ENCODE data around the gene SSTR3.
"Not testable (repeated sequence)": the region's sequence is repeated elsewhere in the genome, so short reads cannot be mapped to it uniquely, and the experiment has no call there.

Gene SSTR3

DNA sequence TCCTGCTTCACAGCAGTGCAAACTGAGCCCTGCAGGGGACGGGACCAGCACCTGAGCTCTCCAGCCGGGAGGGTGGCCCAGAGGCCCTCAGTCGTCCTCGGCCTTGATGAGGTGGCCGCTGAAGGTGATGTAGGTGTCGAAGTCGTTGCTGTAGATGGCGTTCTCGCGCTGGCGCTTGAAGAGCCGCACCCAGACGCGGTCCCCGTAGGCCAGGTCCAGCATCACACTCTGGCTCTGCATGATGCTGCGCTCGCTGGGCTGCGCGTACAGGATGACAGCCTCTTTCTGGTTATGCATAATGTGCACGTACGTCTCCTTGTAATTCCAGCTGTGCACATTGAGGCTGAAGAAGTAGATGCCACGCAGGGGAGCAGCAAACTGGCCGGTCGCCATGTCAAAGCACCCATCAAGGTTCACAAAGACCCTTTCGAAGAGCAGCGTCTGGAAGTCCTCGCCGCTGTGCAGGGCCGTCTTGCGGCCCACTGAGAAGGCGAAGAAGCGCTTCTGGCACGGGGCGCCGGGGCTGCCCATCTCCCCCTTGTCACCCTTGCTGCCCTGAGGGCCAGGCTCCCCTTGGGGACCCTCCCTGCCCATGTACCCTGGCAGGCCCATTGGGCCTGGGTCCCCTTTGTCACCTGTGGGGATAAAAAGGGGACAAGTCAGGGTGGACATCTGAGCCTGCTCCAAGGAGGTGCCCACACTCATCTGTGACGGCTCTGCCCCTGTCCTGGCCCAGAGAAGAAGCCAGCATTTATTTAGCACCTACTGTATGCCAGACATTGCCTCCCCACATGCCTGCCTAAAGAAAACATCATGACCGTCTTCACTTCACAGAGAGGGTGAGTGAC lies 30.0 kb downstream of the SSTR3 start:
- DNase-seq (ENCODE audit: low read depth in 4 of 4, low spot score in 1 of 4), result no peak

DNA sequence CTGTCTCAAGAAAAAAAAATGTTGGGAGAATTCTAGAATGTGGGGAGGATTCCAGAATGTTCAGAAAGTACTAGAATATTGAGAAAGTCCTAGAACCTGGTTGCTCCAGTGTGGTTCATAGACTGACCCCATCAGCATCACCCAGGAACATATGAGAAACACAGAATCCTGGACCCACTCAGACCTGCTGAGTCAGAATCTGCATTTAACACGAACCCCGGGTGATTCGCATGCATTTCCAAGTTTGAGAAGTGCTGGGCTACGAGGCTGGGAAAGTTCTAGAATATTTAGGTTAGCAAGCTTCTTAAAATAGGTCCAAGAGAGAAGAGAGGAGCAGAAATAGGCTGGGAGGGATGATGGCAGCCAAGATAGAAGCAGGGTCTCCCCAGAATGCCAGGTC lies 30.6 kb downstream of the SSTR3 start:
- DNase-seq (ENCODE audit: low read depth in 4 of 4, low spot score in 1 of 4), result no peak

DNA sequence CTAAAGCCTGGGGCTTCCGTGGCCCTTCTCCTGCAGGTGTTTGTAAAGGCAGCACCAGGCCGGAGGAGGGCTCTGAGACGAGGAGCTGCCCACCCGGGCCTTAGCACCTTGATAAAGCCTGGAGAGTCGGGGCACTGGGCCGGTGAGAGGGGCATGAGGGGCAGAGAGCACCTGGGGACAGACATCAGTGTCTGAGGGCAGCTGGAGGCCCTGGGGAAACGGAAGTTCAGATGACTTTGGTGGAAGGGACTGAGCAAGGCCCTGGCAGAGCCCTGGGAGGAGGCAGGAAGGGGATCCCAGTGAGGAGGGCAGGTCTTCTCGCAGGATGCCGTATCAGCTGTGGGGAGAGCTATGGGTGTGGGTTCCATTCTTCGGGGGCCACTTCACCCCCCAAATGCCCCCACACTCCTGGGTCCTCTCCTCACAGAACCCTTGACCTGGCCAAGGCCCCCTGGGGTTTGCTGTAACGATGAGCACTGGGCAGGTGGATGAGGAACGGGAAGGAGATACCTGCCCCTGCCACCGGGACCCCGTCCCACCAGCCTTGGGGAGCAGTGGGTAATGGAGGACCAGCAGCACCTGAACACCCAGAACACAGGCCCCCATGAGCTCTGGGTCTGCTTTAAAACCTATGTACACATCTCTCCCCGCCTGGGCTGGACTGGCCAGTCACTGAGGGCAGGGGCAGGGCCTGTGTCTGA lies 31.6 kb downstream of the SSTR3 start:
- no peak for DNase-seq (ENCODE audit: low read depth in 4 of 4, low spot score in 1 of 4)

DNA sequence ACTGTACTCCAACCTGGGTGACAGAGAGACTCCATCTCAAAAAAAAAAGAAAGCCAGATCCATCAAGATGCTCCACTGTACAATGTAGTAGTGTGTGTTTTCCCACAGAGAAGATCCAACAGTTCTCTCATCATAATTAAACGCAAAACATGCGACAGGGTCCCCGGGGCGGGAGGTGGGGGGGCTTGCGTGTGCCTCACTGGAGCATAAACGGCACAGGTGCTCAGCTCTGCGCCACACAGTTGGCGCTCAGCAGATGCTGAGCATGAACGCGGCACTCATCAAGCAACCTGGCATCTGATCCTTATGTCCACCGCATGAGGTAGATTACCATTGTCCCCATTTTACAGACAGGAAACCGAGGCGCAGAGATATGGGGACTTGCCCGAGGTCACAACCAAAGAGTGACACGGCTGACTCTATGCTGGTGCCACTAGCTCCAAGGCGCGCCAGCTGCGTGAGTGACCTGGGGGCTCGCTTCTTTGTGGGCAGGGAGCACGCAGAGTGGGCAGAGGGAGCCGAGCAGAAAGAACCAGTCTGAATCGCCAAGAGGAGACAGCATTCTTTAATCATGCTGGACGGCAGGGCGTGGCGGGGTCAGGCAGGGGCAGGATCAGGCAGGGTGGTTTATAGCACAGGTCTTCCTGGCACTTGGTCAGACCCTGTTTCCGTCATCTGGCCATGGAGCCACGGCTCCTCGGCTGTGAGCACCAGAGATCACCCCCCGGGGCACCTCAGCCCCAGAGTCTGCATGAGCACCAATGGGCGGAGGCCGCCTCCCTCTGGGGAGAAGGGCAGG lies 32.5 kb downstream of the SSTR3 start:
- DNase-seq (ENCODE audit: low read depth in 4 of 4, low spot score in 1 of 4), result no peak

DNA sequence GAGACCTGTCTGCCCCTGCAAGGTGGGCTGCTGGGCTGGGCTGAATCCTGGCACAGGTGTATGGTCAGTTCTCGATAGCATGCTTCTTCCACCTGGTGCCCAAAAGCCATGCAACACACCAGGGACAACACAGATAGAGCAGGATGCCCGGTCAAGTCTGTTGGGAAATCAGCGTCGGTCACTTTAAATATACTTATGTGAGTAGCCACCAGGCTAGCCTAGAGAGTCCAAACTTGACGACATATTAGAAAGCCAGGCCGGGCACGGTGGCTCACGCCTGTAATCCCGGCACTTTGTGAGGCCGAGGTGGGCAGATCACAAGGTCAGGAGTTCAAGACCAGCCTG lies 33.2 kb downstream of the SSTR3 start:
- DNase-seq (ENCODE audit: low read depth in 4 of 4, low spot score in 1 of 4), result no peak

DNA sequence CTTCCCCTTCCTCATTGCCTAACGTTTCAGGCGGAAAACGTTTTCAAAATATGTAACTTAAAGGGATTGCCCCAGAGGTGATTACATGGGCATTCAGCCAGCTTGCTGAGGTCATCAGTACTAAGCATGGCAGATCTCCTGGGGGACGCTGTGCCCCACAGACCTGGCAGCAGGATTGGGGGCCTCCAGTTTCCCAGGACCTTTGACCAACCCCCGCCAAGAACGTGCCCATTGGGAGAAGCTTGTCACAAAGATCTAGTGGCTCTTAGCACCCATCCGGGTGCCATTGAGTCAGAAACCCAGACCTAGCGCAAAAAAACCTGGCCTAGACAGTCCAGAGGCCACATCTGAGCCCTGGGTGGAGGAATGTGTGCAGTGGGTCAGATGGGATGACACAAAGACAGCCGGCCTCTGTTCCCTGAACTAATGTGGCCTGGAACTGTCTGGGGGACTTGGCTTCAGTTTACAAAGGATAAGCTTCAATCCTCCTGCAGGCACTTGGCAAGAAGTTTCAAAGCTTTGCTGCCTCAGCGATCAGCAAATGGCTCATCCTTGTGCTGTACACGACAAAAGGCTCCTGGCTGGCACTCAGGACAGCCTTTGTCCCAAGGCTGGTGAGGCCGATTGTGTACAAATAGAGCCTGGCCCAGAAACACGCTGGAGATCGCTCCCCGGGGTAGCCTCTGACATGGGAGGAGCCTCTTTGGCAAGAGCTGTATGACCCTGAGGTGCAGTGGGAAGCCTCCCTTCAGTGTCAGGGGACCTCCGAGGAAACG lies 33.7 kb downstream of the SSTR3 start:
- no peak for DNase-seq (ENCODE audit: low read depth in 4 of 4, low spot score in 1 of 4)

DNA sequence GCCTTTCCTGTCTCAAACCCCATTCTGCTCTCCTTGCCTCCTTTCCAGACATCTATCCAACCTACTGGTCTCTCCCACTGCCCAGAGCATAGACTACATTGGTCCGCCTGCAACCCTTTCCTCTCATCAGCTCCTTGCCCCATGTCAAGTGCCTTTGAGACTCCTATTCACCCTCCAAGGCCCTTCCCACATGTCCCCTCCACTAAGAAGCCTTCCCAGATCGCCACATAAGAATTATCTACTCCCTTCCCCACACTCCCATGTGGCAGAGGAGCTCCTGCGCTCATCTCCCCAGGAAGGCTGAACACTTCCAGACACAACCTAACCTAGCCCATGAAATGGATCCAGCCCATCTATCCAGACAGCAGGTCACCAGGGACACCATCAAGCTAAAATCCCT lies 34.5 kb downstream of the SSTR3 start:
- DNase-seq (ENCODE audit: low read depth in 4 of 4, low spot score in 1 of 4), result no peak

DNA sequence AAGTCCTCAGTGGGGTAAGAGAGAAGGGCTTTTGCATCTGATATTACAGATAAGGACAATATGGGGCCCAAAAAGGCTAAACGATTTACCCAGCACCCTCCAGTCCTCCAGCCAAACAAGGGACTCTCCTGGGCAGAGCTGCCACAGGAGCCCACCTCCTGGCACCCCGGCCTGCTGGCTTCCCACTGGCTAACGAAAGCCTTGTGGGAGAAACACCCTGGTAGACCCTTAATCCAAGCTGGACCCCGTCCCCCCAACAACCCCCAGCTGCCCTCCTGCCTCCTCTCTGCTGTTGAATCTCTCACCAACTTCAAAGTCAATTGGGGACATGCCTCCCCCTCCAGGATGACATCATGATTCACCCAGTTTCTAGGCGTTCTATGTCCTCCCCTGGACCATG lies 35.1 kb downstream of the SSTR3 start:
- no peak for DNase-seq (ENCODE audit: low read depth in 4 of 4, low spot score in 1 of 4)

DNA sequence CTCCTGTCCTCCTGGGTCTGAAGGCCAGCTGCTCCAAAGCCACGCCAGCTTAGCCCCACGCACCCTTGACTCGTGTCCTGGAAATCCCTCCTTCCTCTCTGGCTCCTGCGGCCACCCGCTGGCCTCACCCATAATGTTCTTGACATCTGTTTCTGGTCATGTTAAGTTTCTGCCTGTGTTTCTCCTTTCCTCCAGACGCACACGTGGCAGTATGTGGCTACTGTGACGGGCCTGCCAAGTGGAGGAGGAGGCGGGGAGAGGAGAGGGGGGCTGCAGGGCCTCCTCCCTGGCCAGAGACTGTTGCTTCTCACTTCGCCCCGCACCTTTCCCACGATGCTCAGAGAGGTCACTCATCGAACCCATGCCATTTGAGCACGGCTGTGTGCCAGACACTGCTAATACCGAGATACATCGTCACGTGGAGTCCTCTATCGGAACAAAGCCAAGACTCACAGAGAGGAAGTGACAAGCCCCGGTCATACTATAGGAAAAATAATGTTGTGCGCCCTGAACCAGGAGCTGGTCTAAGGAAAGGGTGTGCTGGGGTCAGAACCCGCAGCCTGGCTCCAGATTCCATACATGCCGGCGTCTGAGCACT lies 35.7 kb downstream of the SSTR3 start:
- no peak for DNase-seq (ENCODE audit: low read depth in 4 of 4, low spot score in 1 of 4)

DNA sequence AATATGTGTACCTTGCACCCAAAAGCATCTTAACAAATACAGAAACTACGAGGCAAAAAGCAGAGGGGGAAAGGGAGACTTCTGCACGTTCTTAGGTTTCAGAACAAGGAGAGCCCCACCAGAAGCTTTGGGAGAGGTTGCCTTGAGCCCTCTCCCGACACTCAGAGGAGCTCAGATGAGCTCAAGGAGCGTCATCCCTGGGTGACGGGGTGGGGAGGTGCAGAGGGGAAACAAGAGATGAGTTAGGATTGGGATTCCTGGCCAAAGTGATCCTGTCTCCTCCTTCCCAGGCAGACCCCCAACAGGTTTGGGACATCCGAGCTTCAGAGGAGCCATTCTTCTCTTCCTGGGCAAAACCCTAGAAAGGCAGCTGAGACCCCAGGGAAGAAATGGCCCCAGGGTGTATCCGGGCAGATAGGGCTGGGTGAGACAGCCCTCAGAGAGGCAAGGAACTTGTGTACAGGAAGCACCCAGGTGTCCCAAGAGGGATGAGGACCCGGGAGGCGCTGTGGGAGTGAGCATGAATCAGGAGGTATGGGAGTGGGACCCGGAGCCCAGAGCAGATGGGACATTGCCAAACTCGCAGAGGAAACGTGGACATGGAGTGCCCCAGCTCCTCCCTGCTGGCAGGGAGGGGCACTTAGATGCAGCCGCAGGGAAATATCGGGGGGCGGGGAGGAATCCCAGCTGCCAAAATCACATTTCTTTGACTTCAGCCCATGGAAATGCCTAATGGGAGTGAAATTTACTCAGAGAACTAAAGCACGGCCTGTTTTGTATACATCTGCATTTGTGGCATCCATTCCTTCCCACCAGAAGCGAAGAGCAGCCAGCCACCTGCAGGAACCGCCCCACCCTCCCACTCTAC lies 36.6 kb downstream of the SSTR3 start:
- DNase-seq (ENCODE audit: low read depth in 4 of 4, low spot score in 1 of 4), result no peak

DNA sequence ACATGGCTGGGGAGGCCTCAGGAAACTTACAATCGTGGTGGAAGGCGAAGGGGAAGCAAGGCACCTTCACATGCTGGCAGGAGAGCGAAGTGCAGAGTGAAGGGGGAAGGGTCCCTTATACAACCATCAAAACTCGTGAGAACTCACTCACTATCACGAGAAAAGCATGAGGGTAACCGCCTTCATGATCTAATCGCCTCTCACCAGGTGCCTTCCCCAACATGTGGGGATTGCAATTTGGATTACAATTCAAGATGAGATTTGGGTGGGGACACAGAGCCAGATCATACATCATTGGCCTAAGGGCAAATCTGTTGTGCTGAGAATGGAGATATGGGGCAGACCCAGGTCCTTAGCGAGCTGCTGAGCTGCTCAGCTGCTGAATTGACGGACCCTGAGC lies 37.3 kb downstream of the SSTR3 start:
- no peak for DNase-seq (ENCODE audit: low read depth in 4 of 4, low spot score in 1 of 4)

DNA sequence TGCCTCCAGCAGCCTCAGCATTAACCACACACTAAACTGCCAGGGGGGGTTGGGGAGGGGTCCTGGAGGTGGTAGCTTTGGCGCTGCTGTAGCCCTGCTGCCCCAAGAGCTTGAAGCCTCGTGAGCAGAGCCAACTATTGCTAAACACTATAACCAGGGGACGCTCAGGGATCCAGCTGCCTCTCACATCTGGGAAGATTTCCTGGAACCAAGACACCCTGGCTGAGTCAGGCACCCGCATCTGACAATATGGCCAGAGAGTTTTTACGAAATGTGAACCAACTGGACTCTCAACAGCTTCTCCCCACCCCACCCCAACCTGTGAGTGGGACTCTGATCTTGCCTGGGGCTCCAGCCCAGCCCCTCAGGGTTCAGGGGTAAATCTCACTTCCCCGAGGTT lies 38.6 kb downstream of the SSTR3 start:
- DNase-seq (ENCODE audit: low read depth in 4 of 4, low spot score in 1 of 4), result no peak

DNA sequence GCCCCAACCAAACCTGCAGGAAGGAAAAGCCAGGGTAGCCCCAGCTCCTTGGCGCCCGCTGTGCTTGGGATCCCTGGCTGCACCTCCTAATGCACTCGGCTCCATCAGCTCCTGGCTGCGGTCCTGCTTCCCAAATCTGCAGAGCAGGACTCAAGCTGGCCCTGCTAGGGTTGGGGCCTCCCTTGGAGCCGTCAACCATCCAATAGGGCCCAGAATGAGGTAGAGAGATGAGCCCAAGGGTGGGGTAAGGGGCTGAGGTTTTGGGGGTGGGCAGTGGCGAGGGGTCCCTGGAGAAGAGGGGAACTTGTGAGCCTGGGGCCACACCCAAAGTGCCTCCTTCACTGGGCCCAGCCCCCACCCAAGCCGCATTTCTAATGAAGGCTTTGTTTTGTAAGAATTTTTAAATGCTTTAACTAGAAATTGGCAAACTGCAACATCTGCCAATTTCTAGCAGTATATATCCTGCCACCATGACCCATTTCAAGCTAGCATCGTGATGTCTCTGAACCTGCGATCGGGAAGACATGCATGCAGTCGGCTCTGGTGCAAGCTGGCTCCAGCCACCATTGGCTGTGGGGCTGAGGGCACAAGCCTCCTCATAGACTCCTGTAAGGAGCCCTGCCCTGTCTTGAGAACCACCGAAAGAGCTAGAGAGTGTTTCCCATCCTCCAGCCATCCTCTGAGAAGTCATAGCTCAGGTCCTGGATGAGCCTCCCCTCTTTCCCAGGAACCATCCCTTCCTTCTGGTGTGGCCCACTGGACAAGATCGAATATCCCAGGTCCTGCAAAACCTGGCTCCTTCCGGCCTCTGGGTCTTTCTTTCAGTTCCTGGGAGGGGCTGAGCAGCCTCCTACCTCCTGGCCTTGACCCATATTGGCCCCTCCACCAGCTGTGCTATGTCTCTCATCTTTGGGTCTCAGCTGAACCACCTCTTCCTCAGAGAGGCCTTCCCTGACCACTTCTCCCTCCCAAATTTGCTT lies 39.7 kb downstream of the SSTR3 start:
- DNase-seq (ENCODE audit: low read depth in 4 of 4, low spot score in 1 of 4), result no peak

DNA sequence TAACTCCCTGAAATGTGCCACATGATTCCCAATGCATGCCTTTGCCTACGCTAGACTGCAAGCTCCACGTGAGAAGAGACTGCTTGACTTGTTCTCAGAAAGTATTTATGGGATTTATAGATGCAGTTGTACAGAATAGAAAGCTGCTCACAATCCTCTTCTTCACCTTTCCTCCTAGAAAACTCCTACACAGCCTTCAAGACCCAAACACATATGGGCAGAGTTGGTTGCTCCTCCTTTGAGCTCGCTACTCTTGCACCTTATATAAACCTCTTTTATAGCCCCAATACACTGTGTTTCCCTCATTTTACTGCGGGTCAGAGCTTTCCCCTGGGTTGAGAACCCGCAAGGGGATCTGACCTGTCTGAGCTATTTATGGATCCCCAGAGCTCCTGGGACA lies 40.6 kb downstream of the SSTR3 start:
- no peak for DNase-seq (ENCODE audit: low read depth in 4 of 4, low spot score in 1 of 4)

DNA sequence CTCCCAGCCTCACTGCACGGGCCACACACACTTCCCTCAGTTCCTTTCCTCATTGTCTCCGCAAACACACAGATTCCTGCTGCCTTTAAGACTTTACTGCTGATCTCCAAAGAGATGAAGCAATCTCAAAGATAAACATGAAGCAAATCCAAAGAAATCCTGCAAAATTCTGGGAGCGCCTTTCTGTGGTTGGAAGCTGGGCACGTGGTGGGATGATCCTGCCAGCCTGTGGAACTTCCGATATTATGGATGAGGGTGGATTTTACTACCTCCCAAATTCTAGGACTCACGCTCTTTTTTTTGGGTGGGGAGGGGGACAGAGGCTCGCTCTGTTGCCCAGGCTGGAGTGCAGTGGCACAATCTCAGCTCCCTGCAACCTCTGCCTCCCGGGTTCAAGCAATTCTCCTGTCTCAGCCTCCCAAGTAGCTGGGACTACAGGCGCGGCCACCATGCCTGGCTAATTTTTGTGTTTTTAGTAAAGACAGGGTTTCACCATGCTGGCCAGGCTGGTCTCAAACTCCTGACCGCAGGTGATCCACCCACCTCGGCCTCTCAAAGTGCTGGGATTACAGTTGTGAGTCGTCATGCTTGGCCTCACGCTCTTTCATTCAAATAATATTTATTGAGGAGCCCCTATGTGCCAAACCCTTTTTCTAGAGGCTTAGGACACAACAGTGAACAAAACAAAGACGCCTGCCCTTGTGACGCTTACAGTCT lies 41.4 kb downstream of the SSTR3 start:
- DNase-seq (ENCODE audit: low read depth in 4 of 4, low spot score in 1 of 4), result not testable (repeated sequence)

DNA sequence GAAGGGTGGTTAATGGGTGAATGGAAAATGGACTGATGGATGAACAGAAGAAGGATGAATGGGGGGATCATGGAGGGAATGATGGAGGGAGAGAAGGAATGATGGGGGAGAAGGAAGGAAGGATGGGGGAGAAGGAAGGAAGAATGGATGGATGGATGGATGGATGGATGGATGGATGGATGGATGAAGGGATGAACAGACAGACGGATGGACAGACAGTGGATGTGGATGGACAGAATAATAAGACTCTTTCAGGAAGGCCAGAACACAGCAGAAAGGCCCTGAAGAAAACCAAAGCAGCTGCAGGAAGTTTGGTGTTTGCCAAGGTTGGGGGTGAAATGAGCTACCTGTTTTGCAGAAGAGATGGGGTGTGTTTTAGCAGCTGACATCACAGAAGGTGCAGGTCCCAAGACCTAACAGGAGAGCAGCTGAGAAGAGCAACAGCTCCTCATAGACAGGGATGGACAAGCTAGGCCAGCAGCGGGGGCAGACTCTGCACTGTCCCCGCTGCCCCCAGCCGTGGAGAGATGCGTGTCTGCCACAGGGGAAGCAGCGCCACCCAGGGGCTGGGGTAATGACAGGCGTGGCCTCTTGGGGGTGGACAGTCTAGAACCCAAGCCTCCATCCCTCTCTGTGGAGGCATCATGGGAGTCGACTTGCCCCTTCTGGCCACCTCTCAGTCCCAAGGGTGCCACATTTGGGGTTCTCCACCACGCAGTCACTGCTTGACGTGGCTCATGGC lies 42.2 kb downstream of the SSTR3 start:
- no peak for DNase-seq (ENCODE audit: low read depth in 4 of 4, low spot score in 1 of 4)

DNA sequence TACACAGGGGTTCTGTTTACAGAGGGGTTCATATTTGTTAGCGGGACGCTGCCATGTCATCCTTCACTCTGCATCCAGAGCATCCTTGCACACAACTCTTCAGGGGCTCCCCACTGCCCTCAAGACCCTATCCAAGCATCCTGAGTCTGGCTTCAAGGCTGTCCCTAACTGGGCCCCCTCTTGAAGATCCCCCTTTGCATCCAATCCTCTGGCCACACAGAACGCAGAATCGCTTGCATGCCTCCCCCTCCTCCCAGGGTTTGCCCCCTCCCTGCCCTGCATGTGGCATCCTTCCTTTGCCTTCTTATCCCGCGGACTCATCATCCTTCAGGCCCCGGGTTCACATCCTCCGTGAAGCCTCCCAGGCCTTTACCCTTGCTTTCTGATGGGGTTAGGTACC lies 42.9 kb downstream of the SSTR3 start:
- no peak for DNase-seq (ENCODE audit: low read depth in 4 of 4, low spot score in 1 of 4)

Measured in stimulated activated CD4-positive, alpha-beta T cell treated with anti-CD3 and anti-CD28 coated beads, Interleukin-1b, Interleukin-23, amount 100 ng/mL, for 24 hours (primary cell).